ENCODE measurements around the gene SOX5. TPM values are rescaled to one million over a fixed set of nuclear protein-coding genes. Genes with fewer than 3 reads are reported as not detected.

The SOX5 gene
- total and polyA plus RNA-seq, 2 experiments from 2014 or later: 1.0 to 4.7 TPM

DNA sequence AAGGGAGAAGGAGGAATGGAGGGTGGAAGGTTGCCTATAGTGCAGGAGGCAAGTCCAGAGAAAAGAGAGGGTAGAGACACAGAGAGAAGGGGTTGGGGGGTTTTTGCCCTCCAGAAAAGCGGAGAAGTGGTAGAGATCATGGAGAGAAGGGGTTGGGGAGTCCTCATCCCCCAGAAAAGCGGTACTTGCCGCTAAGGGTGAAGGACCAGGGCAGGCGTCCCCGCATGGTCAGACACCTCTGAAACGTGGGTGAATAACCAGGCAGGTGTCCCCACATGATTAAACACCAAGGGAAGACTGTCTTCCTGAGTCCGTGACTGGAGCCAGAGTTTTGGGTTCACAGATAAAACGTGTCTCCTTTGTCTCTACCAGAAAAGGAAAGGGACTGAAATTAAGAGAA is 439.0 kb downstream of the SOX5 start:
- Histone ChIP-seq H3K36me3 (ENCODE audit: insufficient read depth) (no peaks in the 10 kb centered on the region), H2AFZ (no peak overlapping the region), H3K27ac (ENCODE audit: low read depth) (no peak overlapping the region), H3K4me1 (ENCODE audit: insufficient read depth) (peaks cover 3% of the 10 kb centered on the region), H3K27me3 (ENCODE audit: insufficient read depth) (no peaks in the 10 kb centered on the region), H3K4me3 (no peak overlapping the region), H3K79me2 (replicated peaks; ENCODE audit: insufficient read depth) (no peaks in the 10 kb centered on the region), H3K4me2 (no peak overlapping the region), H3F3A (replicated peaks; ENCODE audit: low read depth) (no peaks in the 10 kb centered on the region), H3K9me2 (ENCODE audit: insufficient read depth) (no peaks in the 10 kb centered on the region), H4K20me1 (replicated peaks; ENCODE audit: insufficient read depth) (no peaks in the 10 kb centered on the region)
- ATAC-seq (no peak), DNase-seq (ENCODE audit: low spot score) (no peak)
- Mint-ChIP-seq H3K4me1 (no peaks in the 10 kb centered on the region; the same call in 2 of the 3 replicates), H3K4me3 (no peak overlapping the region), H3K36me3 (ENCODE audit: low read depth) (peaks cover 11% of the 10 kb centered on the region; the same call in 2 of the 3 replicates), H3K27ac (no peak overlapping the region), H3K9me3 (peaks cover 8% of the 10 kb centered on the region), H3K27me3 (ENCODE audit: insufficient read depth, low read depth, poor library complexity) (peaks cover 5% of the 10 kb centered on the region)
- TF ChIP-seq, protein P1, sequence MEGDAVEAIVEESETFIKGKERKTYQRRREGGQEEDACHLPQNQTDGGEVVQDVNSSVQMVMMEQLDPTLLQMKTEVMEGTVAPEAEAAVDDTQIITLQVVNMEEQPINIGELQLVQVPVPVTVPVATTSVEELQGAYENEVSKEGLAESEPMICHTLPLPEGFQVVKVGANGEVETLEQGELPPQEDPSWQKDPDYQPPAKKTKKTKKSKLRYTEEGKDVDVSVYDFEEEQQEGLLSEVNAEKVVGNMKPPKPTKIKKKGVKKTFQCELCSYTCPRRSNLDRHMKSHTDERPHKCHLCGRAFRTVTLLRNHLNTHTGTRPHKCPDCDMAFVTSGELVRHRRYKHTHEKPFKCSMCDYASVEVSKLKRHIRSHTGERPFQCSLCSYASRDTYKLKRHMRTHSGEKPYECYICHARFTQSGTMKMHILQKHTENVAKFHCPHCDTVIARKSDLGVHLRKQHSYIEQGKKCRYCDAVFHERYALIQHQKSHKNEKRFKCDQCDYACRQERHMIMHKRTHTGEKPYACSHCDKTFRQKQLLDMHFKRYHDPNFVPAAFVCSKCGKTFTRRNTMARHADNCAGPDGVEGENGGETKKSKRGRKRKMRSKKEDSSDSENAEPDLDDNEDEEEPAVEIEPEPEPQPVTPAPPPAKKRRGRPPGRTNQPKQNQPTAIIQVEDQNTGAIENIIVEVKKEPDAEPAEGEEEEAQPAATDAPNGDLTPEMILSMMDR (conservative IDR thresholded peaks at IDR 0.05; ENCODE audit: low read depth in 2 of 2): no peak
- TF ChIP-seq NANOG (IDR thresholded peaks at IDR 0.05; ENCODE audit: borderline replicate concordance): no peak
- no peak for TF ChIP-seq EZH2phosphoT487 (IDR thresholded peaks at IDR 0.05; ENCODE audit: unreplicated experiment)
- TF ChIP-seq, protein P2, sequence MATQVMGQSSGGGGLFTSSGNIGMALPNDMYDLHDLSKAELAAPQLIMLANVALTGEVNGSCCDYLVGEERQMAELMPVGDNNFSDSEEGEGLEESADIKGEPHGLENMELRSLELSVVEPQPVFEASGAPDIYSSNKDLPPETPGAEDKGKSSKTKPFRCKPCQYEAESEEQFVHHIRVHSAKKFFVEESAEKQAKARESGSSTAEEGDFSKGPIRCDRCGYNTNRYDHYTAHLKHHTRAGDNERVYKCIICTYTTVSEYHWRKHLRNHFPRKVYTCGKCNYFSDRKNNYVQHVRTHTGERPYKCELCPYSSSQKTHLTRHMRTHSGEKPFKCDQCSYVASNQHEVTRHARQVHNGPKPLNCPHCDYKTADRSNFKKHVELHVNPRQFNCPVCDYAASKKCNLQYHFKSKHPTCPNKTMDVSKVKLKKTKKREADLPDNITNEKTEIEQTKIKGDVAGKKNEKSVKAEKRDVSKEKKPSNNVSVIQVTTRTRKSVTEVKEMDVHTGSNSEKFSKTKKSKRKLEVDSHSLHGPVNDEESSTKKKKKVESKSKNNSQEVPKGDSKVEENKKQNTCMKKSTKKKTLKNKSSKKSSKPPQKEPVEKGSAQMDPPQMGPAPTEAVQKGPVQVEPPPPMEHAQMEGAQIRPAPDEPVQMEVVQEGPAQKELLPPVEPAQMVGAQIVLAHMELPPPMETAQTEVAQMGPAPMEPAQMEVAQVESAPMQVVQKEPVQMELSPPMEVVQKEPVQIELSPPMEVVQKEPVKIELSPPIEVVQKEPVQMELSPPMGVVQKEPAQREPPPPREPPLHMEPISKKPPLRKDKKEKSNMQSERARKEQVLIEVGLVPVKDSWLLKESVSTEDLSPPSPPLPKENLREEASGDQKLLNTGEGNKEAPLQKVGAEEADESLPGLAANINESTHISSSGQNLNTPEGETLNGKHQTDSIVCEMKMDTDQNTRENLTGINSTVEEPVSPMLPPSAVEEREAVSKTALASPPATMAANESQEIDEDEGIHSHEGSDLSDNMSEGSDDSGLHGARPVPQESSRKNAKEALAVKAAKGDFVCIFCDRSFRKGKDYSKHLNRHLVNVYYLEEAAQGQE (IDR thresholded peaks at IDR 0.05; ENCODE audit: unreplicated experiment): no peak
- no peak for TF ChIP-seq ZNF462 (CRISPR knock-in tag; IDR thresholded peaks at IDR 0.05)
- no peak for TF ChIP-seq EZH2 (IDR thresholded peaks at IDR 0.05; ENCODE audit: low read depth, unreplicated experiment)
- no peak for TF ChIP-seq ZNF114 (CRISPR knock-in tag; IDR thresholded peaks at IDR 0.05)
- TF ChIP-seq STAT1 (IDR thresholded peaks at IDR 0.05; ENCODE audit: unreplicated experiment): no peak
- TF ChIP-seq ZNF331 (CRISPR knock-in tag; IDR thresholded peaks at IDR 0.05; ENCODE audit: low read depth): no peak
- no peak for TF ChIP-seq POLR2AphosphoS5 (IDR thresholded peaks at IDR 0.05; ENCODE audit: low read depth)
- no peak for TF ChIP-seq CREB1 (CRISPR knock-in tag; IDR thresholded peaks at IDR 0.05; ENCODE audit: low read depth)
- TF ChIP-seq ETS1 (IDR thresholded peaks at IDR 0.05): no peak
- TF ChIP-seq JUNB (IDR thresholded peaks at IDR 0.05; ENCODE audit: unreplicated experiment): no peak
